GM12878 (cell line): ENCODE results near the gene TP53RK. TPM values are rescaled to one million over a fixed set of nuclear protein-coding genes. Genes with fewer than 3 reads are reported as not detected.

ENCODE experiments used
- ATAC-seq: fragments of 200-7000 bp; cut with Tn5 transposase; 3 replicates; pipeline ENCODE4 v1.9.1; 2020; ENCODE audit warnings: mild to moderate bottlenecking, moderate library complexity
- BruUV-seq: library from RNA; stranded (reverse); fragments of 400-500 nt; replicated peaks from 2 replicates; lab custom pipeline; 2021; lab: Mats Ljungman, UMichigan
- CTCF ChIA-PET: fragments of 300-600 bp; sonication (Branson Sonifier 250); formaldehyde crosslinking; extraction: SDS; loops from one replicate; lab custom pipeline; 2021; ENCODE audit warnings: inconsistent platforms; lab: Yijun Ruan, JAX
- POLR2A ChIA-PET: fragments of 350-600 bp; formaldehyde crosslinking; extraction: SDS; loops from one replicate; lab custom pipeline; 2021; ENCODE audit warnings: inconsistent platforms; lab: Charles Lee
- RAD21 ChIA-PET: fragments of 300-600 bp; sonication (Branson Sonifier 250); formaldehyde crosslinking; loops from one replicate; lab custom pipeline; 2023; ENCODE audit warnings: antibody characterized with exemption; ENCODE audit not compliant: unreplicated experiment; lab: Charles Lee
- SMC1A ChIA-PET: fragments of 300-600 bp; sonication (Branson Sonifier 250); formaldehyde crosslinking; loops from one replicate; lab custom pipeline; 2023; ENCODE audit not compliant: unreplicated experiment, uncharacterized antibody; lab: Charles Lee
- DNase-seq: peaks from one replicate; pipeline ENCODE4 v3.0.0-alpha.2; 2011; ENCODE audit warnings: low read depth, low spot score
- FAIRE-seq: peaks from 3 replicates; lab custom pipeline; 2011; peaks lifted over from hg19 to GRCh38; lab: Jason Lieb, UNC
- H2AFZ ChIP-seq: 2 replicates; pipeline ENCODE4 v1.6.0; 2011; ENCODE audit warnings: low read depth, low read length, control low read depth; ENCODE audit not compliant: control insufficient read depth
- H3K27ac ChIP-seq: 2 replicates; pipeline ENCODE4 v1.5.1; 2011; ENCODE audit warnings: control low read depth; ENCODE audit not compliant: control insufficient read depth, insufficient read depth
- H3K27me3 ChIP-seq, 2 experiments: replicated peaks in 1 of 2; 2 replicates each; pipeline versions ENCODE4 v1.6.0 to v1.6.1; 2011; ENCODE audit warnings: low read length in 1 of 2; ENCODE audit not compliant: control insufficient read depth in 2 of 2, insufficient read depth in 2 of 2
- H3K36me3 ChIP-seq, 2 experiments: 2 replicates each; pipeline ENCODE4 v1.5.1; 2011; ENCODE audit warnings: low read length in 1 of 2; ENCODE audit not compliant: control insufficient read depth in 2 of 2, insufficient read depth in 2 of 2
- H3K4me1 ChIP-seq: 2 replicates; pipeline ENCODE4 v1.6.1; 2011; ENCODE audit warnings: mild to moderate bottlenecking, low read length, moderate library complexity, mixed read lengths; ENCODE audit not compliant: control insufficient read depth, insufficient read depth
- H3K4me2 ChIP-seq: 2 replicates; pipeline ENCODE4 v1.6.0; 2011; ENCODE audit warnings: control low read depth; ENCODE audit not compliant: control insufficient read depth, insufficient read depth
- H3K4me3 ChIP-seq: fragments of 200-600 bp; sonication (generic); 2 replicates; pipeline ENCODE4 v1.5.1; 2016
- H3K79me2 ChIP-seq: 2 replicates; pipeline ENCODE4 v1.6.0; 2011; ENCODE audit warnings: low read length; ENCODE audit not compliant: control insufficient read depth, insufficient read depth
- H3K9ac ChIP-seq: 2 replicates; pipeline ENCODE4 v1.8.0; 2011; ENCODE audit warnings: low read length, control low read depth, mixed read lengths; ENCODE audit not compliant: control insufficient read depth, insufficient read depth
- H3K9me3 ChIP-seq: replicated peaks from 3 replicates; pipeline ENCODE4 v1.5.1; 2011; ENCODE audit warnings: mild to moderate bottlenecking, low read length; ENCODE audit not compliant: control insufficient read depth, insufficient read depth
- H4K20me1 ChIP-seq: 2 replicates; pipeline ENCODE4 v1.6.0; 2011; ENCODE audit not compliant: control insufficient read depth, insufficient read depth
- BMI1 ChIP-seq: fragments of 450-650 bp; IDR thresholded peaks from 2 replicates; pipeline ENCODE4 v1.6.1; 2016; ENCODE audit warnings: mild to moderate bottlenecking, moderate library complexity, borderline replicate concordance
- CBFB ChIP-seq: IDR thresholded peaks from 2 replicates; pipeline ENCODE4 v1.6.1; 2016; ENCODE audit warnings: antibody characterized with exemption, low read depth
- CBX3 ChIP-seq: fragments of 200-600 bp; sonication (generic); IDR thresholded peaks from 2 replicates; pipeline ENCODE4 v1.6.1; 2016; ENCODE audit warnings: low read depth, borderline replicate concordance
- JUND ChIP-seq: IDR thresholded peaks from 2 replicates; pipeline ENCODE4 v1.6.1; 2012; ENCODE audit warnings: low read depth, mild to moderate bottlenecking, low read length, improper control_type of control experiment, moderate library complexity
- NFIC ChIP-seq: IDR thresholded peaks from 2 replicates; pipeline ENCODE4 v1.6.1; 2012; ENCODE audit warnings: low read depth, mild to moderate bottlenecking, inconsistent platforms, low read length, moderate library complexity
- NFXL1 ChIP-seq: fragments of 450-650 bp; IDR thresholded peaks from 2 replicates; pipeline ENCODE4 v1.6.1; 2017; ENCODE audit warnings: antibody characterized with exemption, mild to moderate bottlenecking, borderline replicate concordance
- PAX8 ChIP-seq: fragments of 450-650 bp; IDR thresholded peaks from 2 replicates; pipeline ENCODE4 v1.6.1; 2017; ENCODE audit warnings: mild to moderate bottlenecking, moderate library complexity
- RCOR1 ChIP-seq: conservative IDR thresholded peaks from 2 replicates; pipeline ENCODE4 v1.6.1; 2012; ENCODE audit warnings: low read depth, low read length, improper control_type of control experiment
- SIX5 ChIP-seq: IDR thresholded peaks from 2 replicates; pipeline ENCODE4 v1.6.1; 2011; ENCODE audit warnings: mild to moderate bottlenecking, low read depth, low read length, moderate library complexity; ENCODE audit not compliant: severe bottlenecking
- SREBF1 ChIP-seq: IDR thresholded peaks from 2 replicates; pipeline ENCODE4 v1.6.1; 2012; ENCODE audit warnings: mild to moderate bottlenecking, low read length
- YY1 ChIP-seq: IDR thresholded peaks from 2 replicates; pipeline ENCODE4 v1.6.1; 2011; ENCODE audit warnings: low read depth, mild to moderate bottlenecking, low read length
- WGBS: methylation state at CpG from one replicate; pipeline ENCODE4 v1.1.6; 2016; ENCODE audit warnings: low lambda C conversion rate; ENCODE audit not compliant: insufficient replicate concordance, insufficient coverage; ENCODE audit errors: missing lambda C conversion rate; 5-methylcytosine and 5-hydroxymethylcytosine counted together
- in situ Hi-C: fragments of 300-500 bp; cut with MboI; formaldehyde crosslinking; loops from 9 replicates; pipeline ENCODE4 v1.14.3; 2018; ENCODE audit warnings: mixed read lengths
- intact Hi-C: fragments of 100-400 bp; cut with micrococcal nuclease; formaldehyde crosslinking; loops from one replicate; pipeline ENCODE4 v1.14.2; 2022; ENCODE audit not compliant: unreplicated experiment
- polyA plus RNA-seq, 11 experiments: library from polyadenylated mRNA; depleted of rRNA in 4 of 11; unstranded in 6 of 11; stranded (reverse) in 5 of 11; fragments of >200 nt; fragmentation: Nextera tagmentation in 4 of 11; fragmentation: Illumina TruSeq in 1 of 11; extraction: Ambion mirVana in 4 of 11; extraction: Trizol in 1 of 11; gene quantifications; 1 replicate in 1 of 11; 2 replicates in 10 of 11; pipeline versions ENCODE4 v1.2.1 to v1.2.3, GENCODE V29; 2011 to 2016; ENCODE audit warnings: inconsistent platforms in 2 of 11, missing spikeins in 2 of 11, low read depth in 1 of 11
- total RNA-seq, 4 experiments: library from RNA; depleted of rRNA in 3 of 4; stranded (reverse); fragments of >200 nt in 3 of 4; fragmentation: Illumina TruSeq in 1 of 4; extraction: Trizol in 1 of 4; gene quantifications; 2 replicates each; pipeline versions ENCODE4 v1.2.1 to v1.2.3, GENCODE V29; 2013 to 2021
- TF ChIP-seq, protein P1 (sequence below): IDR thresholded peaks from 2 replicates; pipeline ENCODE4 v1.6.1; 2012; ENCODE audit warnings: improper control_type of control experiment, low read depth, low read length; ENCODE audit not compliant: insufficient replicate concordance
- TF ChIP-seq, protein P2 (sequence below): IDR thresholded peaks from 2 replicates; pipeline ENCODE4 v1.6.1; 2012; ENCODE audit warnings: low read depth, low read length, improper control_type of control experiment

The TP53RK gene
- total and polyA plus RNA-seq, 10 of the 15 experiments (the other 5 are each of a cell fraction or from before 2014, with no cell fraction given) = 3.8 to 23.1 (median 16.1) TPM

DNA sequence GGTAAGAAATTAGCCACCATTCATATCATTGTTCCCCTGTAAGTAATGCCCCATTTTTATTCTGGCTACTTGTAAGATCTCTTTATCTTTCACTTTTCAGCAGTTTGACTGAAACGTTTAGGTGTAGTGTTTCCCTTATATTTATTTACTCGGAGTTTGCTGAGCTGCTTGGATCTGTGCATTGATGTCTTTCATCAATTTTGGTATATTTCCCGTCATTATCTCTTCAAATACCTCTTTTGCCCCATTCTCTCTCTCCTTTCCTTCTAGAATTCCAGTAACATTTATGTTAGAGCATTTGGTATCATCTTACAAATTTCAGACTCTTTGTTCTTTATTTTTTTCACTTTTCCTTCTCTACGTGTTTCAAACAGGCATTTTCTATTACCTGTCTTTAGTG is 28.8 kb downstream of the TP53RK start (continued):
- TF ChIP-seq CBX3 (no peak), SREBF1 (no peak), PAX8 (no peak)
- TF ChIP-seq, protein P1, sequence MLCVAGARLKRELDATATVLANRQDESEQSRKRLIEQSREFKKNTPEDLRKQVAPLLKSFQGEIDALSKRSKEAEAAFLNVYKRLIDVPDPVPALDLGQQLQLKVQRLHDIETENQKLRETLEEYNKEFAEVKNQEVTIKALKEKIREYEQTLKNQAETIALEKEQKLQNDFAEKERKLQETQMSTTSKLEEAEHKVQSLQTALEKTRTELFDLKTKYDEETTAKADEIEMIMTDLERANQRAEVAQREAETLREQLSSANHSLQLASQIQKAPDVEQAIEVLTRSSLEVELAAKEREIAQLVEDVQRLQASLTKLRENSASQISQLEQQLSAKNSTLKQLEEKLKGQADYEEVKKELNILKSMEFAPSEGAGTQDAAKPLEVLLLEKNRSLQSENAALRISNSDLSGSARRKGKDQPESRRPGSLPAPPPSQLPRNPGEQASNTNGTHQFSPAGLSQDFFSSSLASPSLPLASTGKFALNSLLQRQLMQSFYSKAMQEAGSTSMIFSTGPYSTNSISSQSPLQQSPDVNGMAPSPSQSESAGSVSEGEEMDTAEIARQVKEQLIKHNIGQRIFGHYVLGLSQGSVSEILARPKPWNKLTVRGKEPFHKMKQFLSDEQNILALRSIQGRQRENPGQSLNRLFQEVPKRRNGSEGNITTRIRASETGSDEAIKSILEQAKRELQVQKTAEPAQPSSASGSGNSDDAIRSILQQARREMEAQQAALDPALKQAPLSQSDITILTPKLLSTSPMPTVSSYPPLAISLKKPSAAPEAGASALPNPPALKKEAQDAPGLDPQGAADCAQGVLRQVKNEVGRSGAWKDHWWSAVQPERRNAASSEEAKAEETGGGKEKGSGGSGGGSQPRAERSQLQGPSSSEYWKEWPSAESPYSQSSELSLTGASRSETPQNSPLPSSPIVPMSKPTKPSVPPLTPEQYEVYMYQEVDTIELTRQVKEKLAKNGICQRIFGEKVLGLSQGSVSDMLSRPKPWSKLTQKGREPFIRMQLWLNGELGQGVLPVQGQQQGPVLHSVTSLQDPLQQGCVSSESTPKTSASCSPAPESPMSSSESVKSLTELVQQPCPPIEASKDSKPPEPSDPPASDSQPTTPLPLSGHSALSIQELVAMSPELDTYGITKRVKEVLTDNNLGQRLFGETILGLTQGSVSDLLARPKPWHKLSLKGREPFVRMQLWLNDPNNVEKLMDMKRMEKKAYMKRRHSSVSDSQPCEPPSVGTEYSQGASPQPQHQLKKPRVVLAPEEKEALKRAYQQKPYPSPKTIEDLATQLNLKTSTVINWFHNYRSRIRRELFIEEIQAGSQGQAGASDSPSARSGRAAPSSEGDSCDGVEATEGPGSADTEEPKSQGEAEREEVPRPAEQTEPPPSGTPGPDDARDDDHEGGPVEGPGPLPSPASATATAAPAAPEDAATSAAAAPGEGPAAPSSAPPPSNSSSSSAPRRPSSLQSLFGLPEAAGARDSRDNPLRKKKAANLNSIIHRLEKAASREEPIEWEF = no peak

DNA sequence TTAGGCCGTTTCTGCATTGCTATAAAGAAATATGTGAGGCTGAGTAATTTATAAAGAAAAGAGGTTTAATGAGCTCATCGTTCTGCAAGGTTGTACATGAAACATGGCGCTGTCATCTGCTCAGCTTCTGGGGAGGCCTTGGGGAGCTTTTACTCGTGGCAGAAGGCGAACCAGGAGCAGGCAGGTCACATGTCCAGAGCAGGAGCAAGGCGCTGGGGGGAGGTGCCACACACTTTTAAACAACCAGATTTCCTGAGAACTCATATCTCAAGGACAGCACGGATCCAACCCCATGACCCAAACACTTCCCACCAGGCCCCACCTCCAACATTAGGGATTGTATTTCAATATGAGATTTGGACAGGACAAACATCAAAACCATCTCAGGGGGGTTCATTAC is 31.6 kb downstream of the TP53RK start:
- in situ Hi-C loops = no loop called here
- no peaks in the 10 kb centered on the region for H3K36me3 ChIP-seq
- no peak overlapping the region for H3K4me3 ChIP-seq
- POLR2A ChIA-PET = no interaction called here
- H3K27me3 ChIP-seq = no peaks in the 10 kb centered on the region; a peak in 1 of 4 replicates
- no peaks in the 10 kb centered on the region for H3K4me1 ChIP-seq
- no peak overlapping the region for H2AFZ ChIP-seq
- WGBS = 27% methylated on average over 7 of the region's 7 CpGs
- H3K27ac ChIP-seq = no peak overlapping the region
- FAIRE-seq = no peak
- no peaks in the 10 kb centered on the region for H3K79me2 ChIP-seq
- H3K4me2 ChIP-seq = no peak overlapping the region
- SMC1A ChIA-PET = interaction anchor here (0.6 kb wide), 1 partner anchor 53 kb away, joined by 3 read pairs; no protein-coding TSS in a partner anchor
- RAD21 ChIA-PET = no interaction called here
- no peak for DNase-seq
- no peaks in the 10 kb centered on the region for H4K20me1 ChIP-seq
- no peak for ATAC-seq
- intact Hi-C loops = no loop called here
- CTCF ChIA-PET = no interaction called here
- no peak overlapping the region for H3K9ac ChIP-seq
- no peaks in the 10 kb centered on the region for H3K9me3 ChIP-seq
- BruUV-seq = no TSS peak
- TF ChIP-seq SREBF1 (no peak), YY1 (no peak), PAX8 (no peak), RCOR1 (no peak), CBFB (no peak), NFXL1 (no peak), BMI1 (no peak), NFIC (no peak), JUND (no peak), SIX5 (no peak)
- TF ChIP-seq, protein P2, sequence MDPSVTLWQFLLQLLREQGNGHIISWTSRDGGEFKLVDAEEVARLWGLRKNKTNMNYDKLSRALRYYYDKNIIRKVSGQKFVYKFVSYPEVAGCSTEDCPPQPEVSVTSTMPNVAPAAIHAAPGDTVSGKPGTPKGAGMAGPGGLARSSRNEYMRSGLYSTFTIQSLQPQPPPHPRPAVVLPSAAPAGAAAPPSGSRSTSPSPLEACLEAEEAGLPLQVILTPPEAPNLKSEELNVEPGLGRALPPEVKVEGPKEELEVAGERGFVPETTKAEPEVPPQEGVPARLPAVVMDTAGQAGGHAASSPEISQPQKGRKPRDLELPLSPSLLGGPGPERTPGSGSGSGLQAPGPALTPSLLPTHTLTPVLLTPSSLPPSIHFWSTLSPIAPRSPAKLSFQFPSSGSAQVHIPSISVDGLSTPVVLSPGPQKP = no peak
